ENCODE data around the gene NKX3-2.

Gene NKX3-2

GRCh38 chr4:13539047-13539618 lies 5.2 kb downstream of the NKX3-2 start:
- peak overlapping the region; percentile 63 to 77 for H3K4me3 Mint-ChIP-seq
- no peak overlapping the region for H3K27ac Mint-ChIP-seq
- DNase-seq (no peak), ATAC-seq (no peak)
- peaks cover 0 to 8% of the 10 kb centered on the region in 2 donors for H3K9me3 Mint-ChIP-seq
- peaks cover 100% of the 10 kb centered on the region for H3K27me3 Mint-ChIP-seq
- H3K4me1 Mint-ChIP-seq: peaks cover 80% of the 10 kb centered on the region

- DNase-seq: no peak
- peaks cover 0 to 8% of the 10 kb centered on the region in 2 donors for H3K9me3 Mint-ChIP-seq
- H3K27me3 Mint-ChIP-seq: peaks cover 100% of the 10 kb centered on the region
- H3K4me3 Mint-ChIP-seq: peak overlapping the region; percentile 63 to 73
- ATAC-seq: no peak
- H3K4me1 Mint-ChIP-seq: peaks cover 84% of the 10 kb centered on the region
- H3K27ac Mint-ChIP-seq: peak overlapping the region in 1 of 2 donors; percentile 75
These were observed 5.8 kb downstream of the NKX3-2 start for GRCh38 chr4:13538427-13538973.

GRCh38 chr4:13537832-13538177 lies 6.5 kb downstream of the NKX3-2 start:
- ATAC-seq (no peak), DNase-seq (peak in 1 of 2 donors; percentile 15)
- Mint-ChIP-seq H3K27ac (no peak overlapping the region), H3K27me3 (peaks cover 100% of the 10 kb centered on the region), H3K4me3 (peak overlapping the region; percentile 21 to 73), H3K4me1 (peaks cover 78% of the 10 kb centered on the region), H3K9me3 (peaks cover 0 to 8% of the 10 kb centered on the region in 2 donors)

- H3K27ac Mint-ChIP-seq: no peak overlapping the region
- H3K4me3 Mint-ChIP-seq: peak overlapping the region in 1 of 2 donors; percentile 9
- peaks cover 100% of the 10 kb centered on the region for H3K27me3 Mint-ChIP-seq
- peaks cover 0 to 8% of the 10 kb centered on the region in 2 donors for H3K9me3 Mint-ChIP-seq
- DNase-seq: peak in 1 of 2 donors; percentile 26
- peaks cover 72% of the 10 kb centered on the region for H3K4me1 Mint-ChIP-seq
- no peak for ATAC-seq
These were observed 7.1 kb downstream of the NKX3-2 start for GRCh38 chr4:13537011-13537831.

GRCh38 chr4:13536607-13537006 lies 7.7 kb downstream of the NKX3-2 start:
- Mint-ChIP-seq H3K4me1 (peaks cover 70% of the 10 kb centered on the region), H3K27ac (no peak overlapping the region), H3K27me3 (peaks cover 100% of the 10 kb centered on the region), H3K4me3 (peak overlapping the region in 1 of 2 donors; percentile 9), H3K9me3 (peaks cover 0 to 8% of the 10 kb centered on the region in 2 donors)
- ATAC-seq: no peak
- no peak for DNase-seq

GRCh38 chr4:13535708-13536361 lies 8.5 kb downstream of the NKX3-2 start:
- DNase-seq (peak in 1 of 2 donors; percentile 7), ATAC-seq (no peak)
- H3K27ac Mint-ChIP-seq: no peak overlapping the region
- H3K4me3 Mint-ChIP-seq: no peak overlapping the region
- H3K9me3 Mint-ChIP-seq: peaks cover 0 to 8% of the 10 kb centered on the region in 2 donors
- peaks cover 100% of the 10 kb centered on the region for H3K27me3 Mint-ChIP-seq
- peaks cover 70% of the 10 kb centered on the region for H3K4me1 Mint-ChIP-seq

- ATAC-seq (no peak), DNase-seq (no peak)
- peaks cover 72% of the 10 kb centered on the region for H3K4me1 Mint-ChIP-seq
- H3K9me3 Mint-ChIP-seq: peaks cover 0 to 8% of the 10 kb centered on the region in 2 donors
- peak overlapping the region in 1 of 2 donors; percentile 27 for H3K27ac Mint-ChIP-seq
- H3K4me3 Mint-ChIP-seq: no peak overlapping the region
- peaks cover 100% of the 10 kb centered on the region for H3K27me3 Mint-ChIP-seq
These were observed 9.2 kb downstream of the NKX3-2 start for GRCh38 chr4:13535118-13535517.

GRCh38 chr4:13534344-13535063 lies 9.8 kb downstream of the NKX3-2 start:
- peak; percentile 31 for ATAC-seq
- Mint-ChIP-seq H3K27me3 (peaks cover 100% of the 10 kb centered on the region), H3K9me3 (peaks cover 0 to 8% of the 10 kb centered on the region in 2 donors), H3K27ac (peak overlapping the region in 1 of 2 donors; percentile 27), H3K4me1 (peaks cover 72% of the 10 kb centered on the region), H3K4me3 (peak overlapping the region; percentile 29 to 68)
- peak in 1 of 2 donors; percentile 6 for DNase-seq

- Mint-ChIP-seq H3K4me3 (peak overlapping the region in 1 of 2 donors; percentile 68), H3K27me3 (peaks cover 100% of the 10 kb centered on the region), H3K27ac (no peak overlapping the region), H3K4me1 (peaks cover 74% of the 10 kb centered on the region), H3K9me3 (peaks cover 0 to 8% of the 10 kb centered on the region in 2 donors)
- no peak for DNase-seq
- peak; percentile 29 for ATAC-seq
These were observed 10.5 kb downstream of the NKX3-2 start for GRCh38 chr4:13533670-13534343.

- no peak overlapping the region for H3K27ac Mint-ChIP-seq
- no peak for DNase-seq
- H3K4me3 Mint-ChIP-seq: no peak overlapping the region
- H3K27me3 Mint-ChIP-seq: peaks cover 93% of the 10 kb centered on the region
- peaks cover 70% of the 10 kb centered on the region for H3K4me1 Mint-ChIP-seq
- ATAC-seq: no peak
- no peaks in the 10 kb centered on the region for H3K9me3 Mint-ChIP-seq
These were observed 12.7 kb downstream of the NKX3-2 start for GRCh38 chr4:13531625-13531998.

- no peaks in the 10 kb centered on the region for H3K9me3 Mint-ChIP-seq
- DNase-seq (no peak), ATAC-seq (no peak)
- peaks cover 93% of the 10 kb centered on the region for H3K27me3 Mint-ChIP-seq
- peak overlapping the region; percentile 50 to 54 for H3K4me3 Mint-ChIP-seq
- H3K27ac Mint-ChIP-seq: no peak overlapping the region
- peaks cover 68% of the 10 kb centered on the region for H3K4me1 Mint-ChIP-seq
These were observed 13.3 kb downstream of the NKX3-2 start for GRCh38 chr4:13530823-13531624.

- peak overlapping the region; percentile 71 to 82 for H3K4me3 Mint-ChIP-seq
- H3K9me3 Mint-ChIP-seq: peaks cover 0 to 5% of the 10 kb centered on the region in 2 donors
- H3K4me1 Mint-ChIP-seq: peaks cover 58% of the 10 kb centered on the region
- ATAC-seq (no peak), DNase-seq (peak in 1 of 2 donors; percentile 19)
- peaks cover 93% of the 10 kb centered on the region for H3K27me3 Mint-ChIP-seq
- peak overlapping the region; percentile 89 to 93 for H3K27ac Mint-ChIP-seq
These were observed 15.0 kb downstream of the NKX3-2 start for GRCh38 chr4:13529128-13529919.

- peak overlapping the region; percentile 71 to 82 for H3K4me3 Mint-ChIP-seq
- peaks cover 57% of the 10 kb centered on the region for H3K4me1 Mint-ChIP-seq
- H3K27ac Mint-ChIP-seq: peak overlapping the region; percentile 89 to 93
- ATAC-seq: no peak
- peaks cover 0 to 10% of the 10 kb centered on the region in 2 donors for H3K9me3 Mint-ChIP-seq
- no peak for DNase-seq
- H3K27me3 Mint-ChIP-seq: peaks cover 93% of the 10 kb centered on the region
These were observed 15.5 kb downstream of the NKX3-2 start for GRCh38 chr4:13528821-13529127.

All from stimulated activated naive CD8-positive, alpha-beta T cell treated with anti-CD3 and anti-CD28 coated beads, Interleukin-15, amount 100 ng/mL, for 72 hours (primary cell).